Camera-type eye (tissue), 1 donor: ENCODE results near the gene LYAR. TPM values are rescaled to one million over a fixed set of nuclear protein-coding genes. Genes with fewer than 3 reads are reported as not detected.

Experiments
- total RNA-seq: library from RNA; depleted of rRNA; stranded (reverse); fragments of >200 nt; gene quantifications from one replicate; pipeline ENCODE4 v1.2.3, GENCODE V29; 2014

LYAR gene
- total RNA-seq = 9.5 TPM

GRCh38 chr4:4289941-4290850 is at the start of gene LYAR, which contains the start of gene ZBTB49:
TSS of gene LYAR (minus strand) at chr4:4290154. CDS start at chr4:4283742, 6,412 bp downstream.
TSS of gene ZBTB49 (plus strand) at chr4:4290251. CDS start at chr4:4299946, 9,695 bp downstream.

DNA sequence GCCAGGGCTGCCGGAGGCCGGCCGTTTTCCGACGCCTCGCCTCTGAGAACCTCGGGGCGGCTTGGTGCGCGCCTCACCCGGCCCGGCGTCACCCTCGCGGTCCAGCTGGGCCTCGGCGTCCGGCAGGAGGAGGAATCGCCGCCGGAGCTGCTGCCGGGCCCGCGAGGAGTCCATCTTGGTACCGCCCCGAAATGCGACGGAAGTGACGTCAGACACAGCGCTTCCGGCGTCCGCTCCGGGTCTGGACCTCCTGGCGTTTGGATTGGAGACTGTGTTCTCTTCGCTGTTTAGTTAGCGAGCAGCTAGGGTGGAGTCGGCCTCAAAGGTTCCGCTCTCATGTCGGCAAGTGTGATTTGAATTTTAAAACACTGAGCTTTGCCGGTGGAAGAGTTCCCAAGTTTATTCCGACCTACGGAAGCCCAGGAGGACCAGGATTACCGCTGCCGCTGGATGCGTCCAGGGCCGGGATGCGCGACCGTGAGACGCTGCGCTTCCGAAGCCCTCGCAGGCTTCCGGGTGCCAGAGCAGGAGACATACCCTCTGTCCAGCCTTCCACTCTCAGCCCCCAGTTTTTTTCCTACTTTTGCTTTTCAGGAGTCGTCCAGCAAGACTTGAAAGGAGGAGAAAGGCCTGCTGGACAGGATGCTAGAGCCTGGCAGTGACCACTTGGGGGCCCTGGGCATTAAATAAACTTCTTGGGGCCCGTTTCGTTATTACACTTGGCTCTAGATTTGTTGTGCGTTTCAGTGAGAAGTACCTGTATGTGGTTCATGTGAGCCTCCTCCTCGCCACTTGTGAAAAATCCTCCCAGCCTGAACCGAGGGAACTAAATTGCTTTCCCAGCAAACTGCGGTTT is 41.7 kb downstream of the LYAR start, which contains the start of gene TMEM128:
Gene TMEM128, minus strand, starts transcription at position 195 of the 856 bp plus-strand sequence. Its CDS starts 21 bp downstream, at position 174.

DNA sequence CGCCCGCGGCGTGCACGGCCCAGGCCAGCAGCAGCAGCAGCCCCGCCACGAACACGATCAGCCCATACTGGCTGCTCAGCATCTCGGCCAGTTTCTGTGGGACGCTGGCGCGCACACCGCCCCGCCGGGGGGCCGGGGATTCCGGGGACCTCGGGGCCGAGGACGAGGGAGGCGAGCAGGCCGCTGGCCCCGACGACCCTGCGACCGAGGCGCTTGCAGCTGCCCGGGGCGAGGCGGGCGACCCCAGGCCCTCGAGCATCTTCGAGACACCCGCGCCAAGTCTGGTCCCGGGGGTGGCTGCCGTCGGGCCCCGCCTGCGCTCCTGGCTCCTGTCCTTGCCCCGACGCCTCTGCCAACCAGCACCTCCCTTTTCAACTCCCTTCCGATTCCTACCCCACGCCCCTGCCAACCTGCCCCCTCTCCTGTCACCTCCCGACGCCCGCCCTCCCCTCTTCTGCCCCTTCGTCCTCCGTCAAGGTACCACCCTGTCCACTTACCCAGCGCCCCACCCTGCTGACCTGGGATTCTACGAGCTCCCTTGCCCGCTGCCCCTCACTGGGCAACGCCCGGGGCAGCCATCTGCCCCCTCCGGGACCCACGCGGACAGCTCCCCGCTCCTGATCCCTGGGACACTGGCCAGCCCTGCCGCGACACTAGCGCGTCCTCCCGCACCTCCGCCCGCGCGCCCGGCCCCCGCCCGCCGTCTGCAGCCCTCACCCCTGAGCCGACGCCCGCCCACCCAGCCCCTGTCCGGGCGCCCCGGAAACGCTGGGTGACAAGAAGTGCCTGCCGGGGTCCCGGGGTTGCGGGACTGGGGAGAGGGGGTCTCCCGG is 63.1 kb downstream of the LYAR start, which contains the start of gene OTOP1:
Gene OTOP1, minus strand, starts transcription at position 324 of the 833 bp plus-strand sequence. Its CDS starts 65 bp downstream, at position 259.

Other genes starting within 250 kb of the LYAR start
- not detected for gene OTOP1, start 63.2 kb downstream of the LYAR start, total RNA-seq
- gene TMEM128, start 41.9 kb downstream of the LYAR start, total RNA-seq = 29.8 TPM
- gene ZBTB49, start 97 bp upstream of the LYAR start, total RNA-seq = 9.7 TPM
- gene NSG1, start 96.9 kb upstream of the LYAR start, total RNA-seq = 54.9 TPM